SU-DHL-6 (cell line): ENCODE results near the gene SPOCK1.

Source experiments
- H2AFZ ChIP-seq: fragments of 200-600 bp; sonication (generic); 2 replicates; pipeline ENCODE4 v1.6.1; 2014; ENCODE audit warnings: low read depth, mild to moderate bottlenecking, moderate library complexity, mixed read lengths, antibody characterized with exemption, low read length; ENCODE audit not compliant: severe bottlenecking
- H3F3A ChIP-seq: fragments of 200-600 bp; shearing (Covaris generic); 2 replicates; pipeline ENCODE4 v1.6.0; 2016; ENCODE audit warnings: antibody characterized with exemption, mild to moderate bottlenecking; ENCODE audit not compliant: insufficient read depth
- H3K27ac ChIP-seq: fragments of 200-600 bp; sonication (generic); 2 replicates; pipeline ENCODE4 v1.5.1; 2016; ENCODE audit warnings: low read depth, mild to moderate bottlenecking, low read length, moderate library complexity, mixed read lengths
- H3K27me3 ChIP-seq: fragments of 200-600 bp; sonication (generic), shearing (Covaris generic); 2 replicates; pipeline ENCODE4 v1.6.0; 2014; ENCODE audit warnings: mild to moderate bottlenecking, low read length
- H3K36me3 ChIP-seq: fragments of 200-600 bp; sonication (generic); 2 replicates; pipeline ENCODE4 v1.6.1; 2014; ENCODE audit warnings: mild to moderate bottlenecking, low read length, mixed read lengths
- H3K4me2 ChIP-seq: fragments of 300-600, 200-600 bp; shearing (Covaris generic), sonication (generic); 2 replicates; pipeline ENCODE4 v1.6.0; 2014; ENCODE audit warnings: low read length, low read depth, mild to moderate bottlenecking; ENCODE audit not compliant: poor library complexity, severe bottlenecking
- H3K4me3 ChIP-seq: fragments of 200-600 bp; sonication (generic); 2 replicates; pipeline ENCODE4 v1.5.1; 2014; ENCODE audit warnings: antibody characterized with exemption, low read length, mild to moderate bottlenecking, mixed read lengths; ENCODE audit not compliant: insufficient read depth, poor library complexity, severe bottlenecking
- H3K79me2 ChIP-seq: fragments of 200-600 bp; sonication (generic); 2 replicates; pipeline ENCODE4 v1.6.1; 2014; ENCODE audit warnings: mild to moderate bottlenecking, low read length, moderate library complexity; ENCODE audit not compliant: insufficient read depth
- H3K9ac ChIP-seq: fragments of 200-600 bp; sonication (generic); 2 replicates; pipeline ENCODE4 v1.7.0; 2014; ENCODE audit warnings: mild to moderate bottlenecking, low read length
- H3K9me2 ChIP-seq: fragments of 200-600 bp; sonication (generic); replicated peaks from 2 replicates; pipeline ENCODE4 v1.6.1; 2014; ENCODE audit warnings: low read length; ENCODE audit not compliant: insufficient read depth
- H3K9me3 ChIP-seq: fragments of 200-600 bp; sonication (generic); 2 replicates; pipeline ENCODE4 v1.6.1; 2014; ENCODE audit warnings: low read length, mixed read lengths; ENCODE audit not compliant: insufficient read depth
- H4K20me1 ChIP-seq: fragments of 200-600 bp; sonication (generic); 2 replicates; pipeline ENCODE4 v1.6.1; 2014; ENCODE audit warnings: low read depth, mild to moderate bottlenecking, antibody characterized with exemption, low read length, moderate library complexity, mixed read lengths
- EZH2phosphoT487 ChIP-seq: fragments of 200-600 bp; sonication (generic), shearing (Covaris generic); conservative IDR thresholded peaks from 2 replicates; pipeline ENCODE4 v1.6.1; 2018; ENCODE audit warnings: mild to moderate bottlenecking, antibody characterized with exemption, low read length, moderate library complexity, mixed read lengths
- TF ChIP-seq, protein P1 (sequence below): fragments of 200-600 bp; sonication (generic); IDR thresholded peaks from one replicate; pipeline ENCODE4 v1.5.1; 2017; ENCODE audit warnings: antibody characterized with exemption, mild to moderate bottlenecking, low read length, moderate library complexity; ENCODE audit not compliant: insufficient read depth, poor library complexity, severe bottlenecking

SPOCK1 gene

DNA sequence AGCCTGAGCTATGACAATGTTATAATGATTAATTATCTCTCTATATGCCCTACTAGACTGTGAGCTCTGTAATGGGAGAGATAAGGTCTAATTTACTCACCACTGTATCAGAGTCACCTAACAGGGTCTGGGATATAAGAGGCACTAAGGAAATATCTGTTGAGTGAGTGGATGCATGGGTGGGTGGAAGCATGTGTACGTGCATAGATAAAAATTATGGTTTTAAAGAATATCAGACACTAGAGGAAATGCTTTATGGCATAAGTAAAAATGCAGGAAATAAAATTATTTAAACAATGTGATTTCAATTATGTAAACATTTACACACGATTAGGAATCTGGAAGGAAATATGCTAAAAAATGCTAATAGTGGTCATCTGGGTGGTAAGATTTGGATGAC is 137.8 kb downstream of the SPOCK1 start:
- Histone ChIP-seq H3K27ac (no peak overlapping the region), H2AFZ (no peak overlapping the region)

GRCh38 chr5:137360607-137361006 is 138.5 kb downstream of the SPOCK1 start:
- no peak overlapping the region for H3K27ac ChIP-seq
- no peaks in the 10 kb centered on the region for H3K36me3 ChIP-seq
- H3K27me3 ChIP-seq, result no peaks in the 10 kb centered on the region; the same call in 1 of the 2 replicates
- TF ChIP-seq, protein P1, sequence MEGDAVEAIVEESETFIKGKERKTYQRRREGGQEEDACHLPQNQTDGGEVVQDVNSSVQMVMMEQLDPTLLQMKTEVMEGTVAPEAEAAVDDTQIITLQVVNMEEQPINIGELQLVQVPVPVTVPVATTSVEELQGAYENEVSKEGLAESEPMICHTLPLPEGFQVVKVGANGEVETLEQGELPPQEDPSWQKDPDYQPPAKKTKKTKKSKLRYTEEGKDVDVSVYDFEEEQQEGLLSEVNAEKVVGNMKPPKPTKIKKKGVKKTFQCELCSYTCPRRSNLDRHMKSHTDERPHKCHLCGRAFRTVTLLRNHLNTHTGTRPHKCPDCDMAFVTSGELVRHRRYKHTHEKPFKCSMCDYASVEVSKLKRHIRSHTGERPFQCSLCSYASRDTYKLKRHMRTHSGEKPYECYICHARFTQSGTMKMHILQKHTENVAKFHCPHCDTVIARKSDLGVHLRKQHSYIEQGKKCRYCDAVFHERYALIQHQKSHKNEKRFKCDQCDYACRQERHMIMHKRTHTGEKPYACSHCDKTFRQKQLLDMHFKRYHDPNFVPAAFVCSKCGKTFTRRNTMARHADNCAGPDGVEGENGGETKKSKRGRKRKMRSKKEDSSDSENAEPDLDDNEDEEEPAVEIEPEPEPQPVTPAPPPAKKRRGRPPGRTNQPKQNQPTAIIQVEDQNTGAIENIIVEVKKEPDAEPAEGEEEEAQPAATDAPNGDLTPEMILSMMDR, result no peak
- no peak for TF ChIP-seq EZH2phosphoT487
- no peaks in the 10 kb centered on the region for H3K79me2 ChIP-seq
- H4K20me1 ChIP-seq, result no peaks in the 10 kb centered on the region
- H3K4me3 ChIP-seq, result no peak overlapping the region
- no peak overlapping the region for H3K4me2 ChIP-seq
- H3F3A ChIP-seq, result no peaks in the 10 kb centered on the region
- no peaks in the 10 kb centered on the region for H3K9me2 ChIP-seq
- H3K9ac ChIP-seq, result no peak overlapping the region
- H2AFZ ChIP-seq, result no peak overlapping the region
- H3K9me3 ChIP-seq, result no peaks in the 10 kb centered on the region

More for the DNA sequence above, 137.8 kb downstream of the SPOCK1 start:
- no peaks in the 10 kb centered on the region for H3K79me2 ChIP-seq
- H3K4me2 ChIP-seq, result no peak overlapping the region
- H3K4me3 ChIP-seq, result no peak overlapping the region
- H3K27me3 ChIP-seq, result no peaks in the 10 kb centered on the region; the same call in 1 of the 2 replicates
- no peaks in the 10 kb centered on the region for H3F3A ChIP-seq
- H3K36me3 ChIP-seq, result no peaks in the 10 kb centered on the region
- TF ChIP-seq, protein P1, result no peak
- no peak for TF ChIP-seq EZH2phosphoT487
- no peaks in the 10 kb centered on the region for H3K9me3 ChIP-seq
- H4K20me1 ChIP-seq, result no peaks in the 10 kb centered on the region
- no peaks in the 10 kb centered on the region for H3K9me2 ChIP-seq
- no peak overlapping the region for H3K9ac ChIP-seq

DNA sequence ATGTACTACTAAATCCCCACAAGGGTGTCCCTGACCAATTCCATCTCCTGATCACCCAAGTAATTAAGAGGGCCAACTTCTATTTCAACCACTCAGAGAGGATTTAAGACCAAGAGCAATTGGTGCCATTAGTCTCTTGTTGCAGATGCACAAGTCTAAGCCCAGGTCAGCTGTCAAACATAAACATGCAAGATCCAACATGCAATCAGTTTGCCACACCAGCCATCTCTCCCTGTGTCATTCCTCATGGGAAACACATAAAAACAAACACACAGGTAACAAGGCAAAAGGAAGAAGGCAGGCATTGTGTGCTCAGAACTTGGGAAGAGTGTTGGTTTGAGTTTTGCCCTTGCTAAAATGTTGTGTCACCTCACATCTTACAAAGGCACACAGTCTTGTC is 139.2 kb downstream of the SPOCK1 start:
- no peaks in the 10 kb centered on the region for H3F3A ChIP-seq
- H3K4me2 ChIP-seq, result no peak overlapping the region
- TF ChIP-seq, protein P1, result no peak
- TF ChIP-seq EZH2phosphoT487, result no peak
- H3K9ac ChIP-seq, result no peak overlapping the region
- no peaks in the 10 kb centered on the region for H3K9me3 ChIP-seq
- H3K4me3 ChIP-seq, result no peak overlapping the region
- no peaks in the 10 kb centered on the region for H3K36me3 ChIP-seq
- no peaks in the 10 kb centered on the region for H3K79me2 ChIP-seq
- H2AFZ ChIP-seq, result no peak overlapping the region
- no peak overlapping the region for H3K27ac ChIP-seq
- H3K27me3 ChIP-seq, result no peaks in the 10 kb centered on the region; the same call in 1 of the 2 replicates
- no peaks in the 10 kb centered on the region for H4K20me1 ChIP-seq
- H3K9me2 ChIP-seq, result no peaks in the 10 kb centered on the region
